Measurements from ENCODE around the gene ELAVL1. TPM values are rescaled to one million over a fixed set of nuclear protein-coding genes. Genes with fewer than 3 reads are reported as not detected.

ELAVL1 gene
- total and polyA plus RNA-seq, 2 of the 13 experiments (the other 11 are each of a cell fraction or from before 2014, with no cell fraction given) = 27.9 to 38.4 TPM

- no peak overlapping the region for H3K4me3 ChIP-seq (replicated peaks in 1 of 3; ENCODE audit: insufficient read depth in 1 of 3, low read depth in 2 of 3, low read length in 3 of 3)
- H2AFZ ChIP-seq (ENCODE audit: low read length) = no peak overlapping the region
- no peaks in the 10 kb centered on the region for H3K36me3 ChIP-seq (replicated peaks in 1 of 2; ENCODE audit: control insufficient read depth in 1 of 2, insufficient read depth in 2 of 2, low read length in 2 of 2)
- intact Hi-C loops (cut with micrococcal nuclease; ENCODE audit: unreplicated experiment) = no loop called here
- peaks cover 40% of the 10 kb centered on the region for H3K4me1 ChIP-seq (ENCODE audit: insufficient read depth, low read length)
- no peak overlapping the region for H3K9ac ChIP-seq (ENCODE audit: insufficient read depth, low read depth, low read length)
- FAIRE-seq (no peak), DNase-seq (ENCODE audit: low spot score) (no peak), ATAC-seq (no peak)
- in situ Hi-C loops (cut with HindIII; ENCODE audit: extremely low pct_ligation_motif_present, low pct_unique_long_range_greater_than_20kb) = no loop called here
- no peaks in the 10 kb centered on the region for H4K20me1 ChIP-seq (ENCODE audit: insufficient read depth, low read length)
- no TSS peak for BruUV-seq (replicated peaks)
- no peaks in the 10 kb centered on the region for H3K79me2 ChIP-seq (ENCODE audit: insufficient read depth, low read length)
- ChIA-PET CTCF (ENCODE audit: low intra/inter-chr PET ratio, low total read pairs) (no interaction called here), POLR2A (no interaction called here)
- WGBS (ENCODE audit: low lambda C conversion rate) = 57% methylated on average over 7 of the region's 8 CpGs
- TF ChIP-seq MYC (CRISPR knock-in tag; IDR thresholded peaks at IDR 0.05; ENCODE audit: borderline replicate concordance) (no peak), RAD51 (IDR thresholded peaks at IDR 0.05; ENCODE audit: borderline replicate concordance) (no peak), ZNF12 (CRISPR knock-in tag; IDR thresholded peaks at IDR 0.05) (peak; percentile 92), PAF1 (CRISPR knock-in tag; IDR thresholded peaks at IDR 0.05) (no peak)
- TF ChIP-seq, protein P1, sequence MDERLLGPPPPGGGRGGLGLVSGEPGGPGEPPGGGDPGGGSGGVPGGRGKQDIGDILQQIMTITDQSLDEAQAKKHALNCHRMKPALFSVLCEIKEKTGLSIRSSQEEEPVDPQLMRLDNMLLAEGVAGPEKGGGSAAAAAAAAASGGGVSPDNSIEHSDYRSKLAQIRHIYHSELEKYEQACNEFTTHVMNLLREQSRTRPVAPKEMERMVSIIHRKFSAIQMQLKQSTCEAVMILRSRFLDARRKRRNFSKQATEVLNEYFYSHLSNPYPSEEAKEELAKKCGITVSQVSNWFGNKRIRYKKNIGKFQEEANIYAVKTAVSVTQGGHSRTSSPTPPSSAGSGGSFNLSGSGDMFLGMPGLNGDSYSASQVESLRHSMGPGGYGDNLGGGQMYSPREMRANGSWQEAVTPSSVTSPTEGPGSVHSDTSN (CRISPR knock-in tag; IDR thresholded peaks at IDR 0.05) = no peak
- no peak overlapping the region for H3K4me2 ChIP-seq (ENCODE audit: low read depth, low read length)
- H3K27me3 ChIP-seq (ENCODE audit: control insufficient read depth in 1 of 2, insufficient read depth in 2 of 2, low read length in 2 of 2) = no peaks in the 10 kb centered on the region; a peak in 3 of 5 replicates
- H3K9me3 ChIP-seq (ENCODE audit: low read length) = no peaks in the 10 kb centered on the region
- H3K27ac ChIP-seq (ENCODE audit: extremely low read length, insufficient read depth, low read length) = no peak overlapping the region
Measured at GRCh38 chr19:8030960-8031359, 25.5 kb upstream of the ELAVL1 start.

GRCh38 chr19:8028951-8029491, 23.6 kb upstream of the ELAVL1 start:
- FAIRE-seq = peak; percentile 23
- Histone ChIP-seq H3K27ac (ENCODE audit: extremely low read length, insufficient read depth, low read length) (no peak overlapping the region), H3K79me2 (ENCODE audit: insufficient read depth, low read length) (no peaks in the 10 kb centered on the region), H3K4me3 (replicated peaks in 1 of 3; ENCODE audit: insufficient read depth in 1 of 3, low read depth in 2 of 3, low read length in 3 of 3) (peak overlapping the region in 1 of 3 experiments; percentile 25; a peak in 2 of 6 replicates), H3K9ac (ENCODE audit: insufficient read depth, low read depth, low read length) (0 out of 2 replicates have a peak overlapping the region, but pooled peaks have one; percentile 8), H3K9me3 (ENCODE audit: low read length) (no peaks in the 10 kb centered on the region), H3K4me1 (ENCODE audit: insufficient read depth, low read length) (peaks cover 47% of the 10 kb centered on the region), H4K20me1 (ENCODE audit: insufficient read depth, low read length) (no peaks in the 10 kb centered on the region), H3K36me3 (replicated peaks in 1 of 2; ENCODE audit: control insufficient read depth in 1 of 2, insufficient read depth in 2 of 2, low read length in 2 of 2) (no peaks in the 10 kb centered on the region), H3K4me2 (ENCODE audit: low read depth, low read length) (peak overlapping the region; percentile 72), H2AFZ (ENCODE audit: low read length) (no peak overlapping the region), H3K27me3 (ENCODE audit: control insufficient read depth in 1 of 2, insufficient read depth in 2 of 2, low read length in 2 of 2) (no peaks in the 10 kb centered on the region; a peak in 3 of 5 replicates)
- ATAC-seq = peak; percentile 71
- ChIA-PET POLR2A (no interaction called here), CTCF (ENCODE audit: low intra/inter-chr PET ratio, low total read pairs) (no interaction called here)
- intact Hi-C loops (cut with micrococcal nuclease; ENCODE audit: unreplicated experiment) (no loop called here), in situ Hi-C loops (cut with HindIII; ENCODE audit: extremely low pct_ligation_motif_present, low pct_unique_long_range_greater_than_20kb) (no loop called here)
- WGBS (ENCODE audit: low lambda C conversion rate) = 0% methylated on average over 2 of the region's 12 CpGs
- BruUV-seq (replicated peaks) = no TSS peak
- no peak for DNase-seq (ENCODE audit: low spot score)
- TF ChIP-seq, protein P2, sequence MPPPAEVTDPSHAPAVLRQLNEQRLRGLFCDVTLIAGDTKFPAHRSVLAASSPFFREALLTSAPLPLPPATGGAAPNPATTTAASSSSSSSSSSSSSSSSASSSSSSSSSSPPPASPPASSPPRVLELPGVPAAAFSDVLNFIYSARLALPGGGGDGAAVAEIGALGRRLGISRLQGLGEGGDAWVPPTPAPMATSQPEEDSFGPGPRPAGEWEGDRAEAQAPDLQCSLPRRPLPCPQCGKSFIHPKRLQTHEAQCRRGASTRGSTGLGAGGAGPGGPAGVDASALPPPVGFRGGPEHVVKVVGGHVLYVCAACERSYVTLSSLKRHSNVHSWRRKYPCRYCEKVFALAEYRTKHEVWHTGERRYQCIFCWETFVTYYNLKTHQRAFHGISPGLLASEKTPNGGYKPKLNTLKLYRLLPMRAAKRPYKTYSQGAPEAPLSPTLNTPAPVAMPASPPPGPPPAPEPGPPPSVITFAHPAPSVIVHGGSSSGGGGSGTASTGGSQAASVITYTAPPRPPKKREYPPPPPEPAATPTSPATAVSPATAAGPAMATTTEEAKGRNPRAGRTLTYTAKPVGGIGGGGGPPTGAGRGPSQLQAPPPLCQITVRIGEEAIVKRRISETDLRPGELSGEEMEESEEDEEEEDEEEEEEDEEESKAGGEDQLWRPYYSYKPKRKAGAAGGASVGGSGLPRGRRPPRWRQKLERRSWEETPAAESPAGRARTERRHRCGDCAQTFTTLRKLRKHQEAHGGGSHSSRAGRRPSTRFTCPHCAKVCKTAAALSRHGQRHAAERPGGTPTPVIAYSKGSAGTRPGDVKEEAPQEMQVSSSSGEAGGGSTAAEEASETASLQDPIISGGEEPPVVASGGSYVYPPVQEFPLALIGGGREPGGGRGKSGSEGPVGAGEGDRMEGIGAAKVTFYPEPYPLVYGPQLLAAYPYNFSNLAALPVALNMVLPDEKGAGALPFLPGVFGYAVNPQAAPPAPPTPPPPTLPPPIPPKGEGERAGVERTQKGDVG (CRISPR knock-in tag; IDR thresholded peaks at IDR 0.05; ENCODE audit: borderline replicate concordance) = no peak
- 0 out of 2 replicates have a peak, but pooled peaks have one; percentile 19 for TF ChIP-seq PPARG (CRISPR knock-in tag; conservative IDR thresholded peaks at IDR 0.05)
- TF ChIP-seq TRIM22 (IDR thresholded peaks at IDR 0.05) = no peak
